DND-41 (cell line): ENCODE data around the gene SYF2.
"Not testable (repeated sequence)": the region's sequence is repeated elsewhere in the genome, so short reads cannot be mapped to it uniquely, and the experiment has no call there.

Source experiments
- CTCF ChIP-seq: IDR thresholded peaks from 2 replicates; pipeline ENCODE4 v1.5.1; 2012; ENCODE audit warnings: borderline replicate concordance, low read length, moderate library complexity, mild to moderate bottlenecking; ENCODE audit not compliant: poor library complexity, severe bottlenecking; ENCODE audit errors: extremely low read depth
- EZH2 ChIP-seq: IDR thresholded peaks from 3 replicates; pipeline ENCODE4 v1.6.1; 2012; ENCODE audit warnings: borderline replicate concordance, low read depth, mild to moderate bottlenecking, moderate library complexity, low read length, inconsistent platforms; ENCODE audit not compliant: severe bottlenecking

GRCh38 chr1:25187904-25188303, 44.4 kb downstream of the SYF2 start:
- TF ChIP-seq CTCF, EZH2: not testable (repeated sequence)
